ELF-1 (cell line): ENCODE data around the gene RAB1B.

ENCODE experiments used
- DNase-seq: peaks from one replicate; pipeline ENCODE4 v3.0.0-alpha.2; 2016; ENCODE audit warnings: low read depth, low spot score

RAB1B gene

GRCh38 chr11:66268244-66268951, at the start of gene RAB1B:
TSS of gene RAB1B (plus strand) at chr11:66268639. CDS start at chr11:66268680, 41 bp downstream.
- DNase-seq = peak; percentile 99

GRCh38 chr11:66218846-66219620, 49.4 kb upstream of the RAB1B start:
- no peak for DNase-seq

- no peak for DNase-seq
These were observed 48.4 kb upstream of the RAB1B start for GRCh38 chr11:66219846-66220565.

- no peak for DNase-seq
These were observed 47.9 kb upstream of the RAB1B start for GRCh38 chr11:66220566-66220935.

- DNase-seq = no peak
These were observed 47.4 kb upstream of the RAB1B start for GRCh38 chr11:66221012-66221411.

- DNase-seq = peak; percentile 16
These were observed 46.7 kb upstream of the RAB1B start for GRCh38 chr11:66221726-66222236.

GRCh38 chr11:66222358-66223149, 45.9 kb upstream of the RAB1B start:
- peak; percentile 98 for DNase-seq

GRCh38 chr11:66224226-66224855, 44.1 kb upstream of the RAB1B start:
- no peak for DNase-seq

- DNase-seq = no peak
These were observed 43.4 kb upstream of the RAB1B start for GRCh38 chr11:66225066-66225465.

- no peak for DNase-seq
These were observed 42.3 kb upstream of the RAB1B start for GRCh38 chr11:66226101-66226500.

GRCh38 chr11:66227700-66228099, 40.7 kb upstream of the RAB1B start:
- DNase-seq = no peak

- peak; percentile 57 for DNase-seq
These were observed 39.9 kb upstream of the RAB1B start for GRCh38 chr11:66228521-66228920.

- no peak for DNase-seq
These were observed 38.3 kb upstream of the RAB1B start for GRCh38 chr11:66230156-66230555.

GRCh38 chr11:66230978-66231377, 37.5 kb upstream of the RAB1B start:
- no peak for DNase-seq

GRCh38 chr11:66231561-66231960, 36.9 kb upstream of the RAB1B start:
- no peak for DNase-seq

GRCh38 chr11:66232769-66233168, 35.7 kb upstream of the RAB1B start:
- no peak for DNase-seq

GRCh38 chr11:66233301-66233700, 35.1 kb upstream of the RAB1B start:
- DNase-seq = no peak

GRCh38 chr11:66235141-66235540, 33.3 kb upstream of the RAB1B start:
- no peak for DNase-seq

- DNase-seq = no peak
These were observed 30.6 kb upstream of the RAB1B start for GRCh38 chr11:66237867-66238266.

- no peak for DNase-seq
These were observed 29.5 kb upstream of the RAB1B start for GRCh38 chr11:66238786-66239413.
